Measurements from ENCODE around the gene EPB41L3.

The EPB41L3 gene

GRCh38 chr18:5543773-5544389 is at the start of gene EPB41L3:
TSS of gene EPB41L3 (minus strand) at chr18:5543997. CDS start at chr18:5489183, 54,814 bp downstream.
- no peak within 1 kb of the TSS for H3K27ac ChIP-seq
- no peak for TF ChIP-seq ZFX (IDR thresholded peaks at IDR 0.05; ENCODE audit: borderline replicate concordance)

DNA sequence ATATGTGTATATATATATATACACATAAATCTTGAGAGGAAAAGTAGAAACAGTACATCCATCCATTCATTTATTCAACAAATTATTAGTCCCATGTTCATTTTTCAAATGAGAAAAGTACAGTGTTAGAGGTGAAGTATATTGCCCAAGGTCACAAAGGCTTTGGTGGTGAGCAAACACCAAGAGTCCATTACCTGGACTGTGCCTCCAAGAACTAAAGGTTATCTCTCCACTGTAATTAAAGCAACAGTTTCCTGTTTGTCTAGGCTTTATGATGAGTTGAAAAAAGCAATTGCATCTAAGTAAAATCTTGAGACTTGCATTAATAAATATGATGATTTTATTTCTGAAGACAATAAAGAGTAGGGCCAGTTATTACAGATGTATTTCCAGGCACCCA is 44.7 kb upstream of the EPB41L3 start:
- H3K27ac ChIP-seq = no peak overlapping the region
- TF ChIP-seq, protein P1, sequence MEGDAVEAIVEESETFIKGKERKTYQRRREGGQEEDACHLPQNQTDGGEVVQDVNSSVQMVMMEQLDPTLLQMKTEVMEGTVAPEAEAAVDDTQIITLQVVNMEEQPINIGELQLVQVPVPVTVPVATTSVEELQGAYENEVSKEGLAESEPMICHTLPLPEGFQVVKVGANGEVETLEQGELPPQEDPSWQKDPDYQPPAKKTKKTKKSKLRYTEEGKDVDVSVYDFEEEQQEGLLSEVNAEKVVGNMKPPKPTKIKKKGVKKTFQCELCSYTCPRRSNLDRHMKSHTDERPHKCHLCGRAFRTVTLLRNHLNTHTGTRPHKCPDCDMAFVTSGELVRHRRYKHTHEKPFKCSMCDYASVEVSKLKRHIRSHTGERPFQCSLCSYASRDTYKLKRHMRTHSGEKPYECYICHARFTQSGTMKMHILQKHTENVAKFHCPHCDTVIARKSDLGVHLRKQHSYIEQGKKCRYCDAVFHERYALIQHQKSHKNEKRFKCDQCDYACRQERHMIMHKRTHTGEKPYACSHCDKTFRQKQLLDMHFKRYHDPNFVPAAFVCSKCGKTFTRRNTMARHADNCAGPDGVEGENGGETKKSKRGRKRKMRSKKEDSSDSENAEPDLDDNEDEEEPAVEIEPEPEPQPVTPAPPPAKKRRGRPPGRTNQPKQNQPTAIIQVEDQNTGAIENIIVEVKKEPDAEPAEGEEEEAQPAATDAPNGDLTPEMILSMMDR (IDR thresholded peaks at IDR 0.05) = no peak
- TF ChIP-seq ZFX (IDR thresholded peaks at IDR 0.05; ENCODE audit: borderline replicate concordance) = no peak

DNA sequence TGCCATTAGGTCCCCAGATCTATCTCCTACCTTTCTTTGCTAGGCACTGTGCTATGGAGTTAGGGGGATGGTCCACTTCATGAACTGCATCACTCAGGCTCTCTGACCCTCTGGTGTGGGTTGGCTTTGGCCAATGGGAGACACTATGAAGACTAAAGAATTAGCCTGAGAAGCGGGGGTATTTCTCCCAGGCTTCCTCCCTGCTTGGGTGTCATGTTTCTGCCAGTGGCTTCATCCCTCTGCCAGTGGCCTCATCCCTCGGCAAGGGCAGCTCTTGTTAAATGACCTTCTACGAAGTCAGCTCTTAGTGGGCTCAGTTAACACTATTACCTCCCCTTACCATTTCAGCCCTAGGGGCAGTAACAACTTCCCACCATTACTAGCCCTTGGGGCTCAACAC is 41.9 kb upstream of the EPB41L3 start:
- no peak overlapping the region for H3K27ac ChIP-seq
- TF ChIP-seq, protein P1 (IDR thresholded peaks at IDR 0.05) = no peak
- no peak for TF ChIP-seq ZFX (IDR thresholded peaks at IDR 0.05; ENCODE audit: borderline replicate concordance)

- TF ChIP-seq ZFX (IDR thresholded peaks at IDR 0.05; ENCODE audit: borderline replicate concordance) = no peak
- TF ChIP-seq, protein P1 (IDR thresholded peaks at IDR 0.05) = no peak
- H3K27ac ChIP-seq = no peak overlapping the region
Measured at GRCh38 chr18:5584746-5585417, 41.1 kb upstream of the EPB41L3 start.

DNA sequence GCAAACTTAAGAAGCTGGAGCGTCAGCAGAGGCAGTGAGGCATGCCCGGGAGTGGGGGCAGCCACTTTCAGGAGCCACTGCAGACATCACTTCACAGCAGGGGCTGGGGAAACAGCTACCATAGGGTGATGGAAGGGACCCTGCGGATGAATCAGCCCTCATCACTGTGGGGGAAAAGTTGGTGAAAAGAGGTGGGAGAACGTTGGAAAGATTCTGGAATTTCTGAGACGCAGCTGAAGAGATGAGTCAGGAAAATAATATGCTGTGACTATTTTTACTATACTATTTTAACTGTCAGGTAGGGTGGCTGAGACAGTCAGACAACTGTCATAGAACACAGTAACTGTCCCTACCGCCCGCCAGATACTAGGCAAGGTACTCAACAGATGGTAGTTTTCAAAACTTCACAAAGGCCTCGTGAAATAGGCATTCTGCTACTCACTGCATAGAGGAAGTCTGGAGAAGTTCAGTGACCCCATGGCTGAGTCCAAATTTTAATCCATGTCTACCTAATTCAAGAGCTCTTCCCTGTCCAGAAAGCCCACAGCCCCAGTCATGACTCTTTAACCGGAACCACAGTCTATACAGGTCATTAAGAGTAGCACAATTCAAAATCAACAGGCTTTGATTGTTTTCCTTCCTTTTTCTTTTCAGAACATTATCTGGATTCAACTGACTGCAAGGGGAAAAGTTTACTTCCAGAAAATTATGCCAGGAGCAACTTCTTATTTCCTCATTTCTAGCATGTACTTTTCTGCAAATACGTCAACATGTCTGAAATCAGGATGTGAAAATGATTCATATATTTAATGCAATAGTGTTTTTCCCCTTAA is 39.3 kb upstream of the EPB41L3 start:
- no peak overlapping the region for H3K27ac ChIP-seq
- no peak for TF ChIP-seq ZFX (IDR thresholded peaks at IDR 0.05; ENCODE audit: borderline replicate concordance)
- TF ChIP-seq, protein P1 (IDR thresholded peaks at IDR 0.05) = no peak

GRCh38 chr18:5582076-5582475 is 38.3 kb upstream of the EPB41L3 start:
- TF ChIP-seq, protein P1 (IDR thresholded peaks at IDR 0.05) = no peak
- no peak for TF ChIP-seq ZFX (IDR thresholded peaks at IDR 0.05; ENCODE audit: borderline replicate concordance)
- H3K27ac ChIP-seq = no peak overlapping the region

GRCh38 chr18:5574843-5575242 is 31.0 kb upstream of the EPB41L3 start:
- H3K27ac ChIP-seq = no peak overlapping the region
- TF ChIP-seq, protein P1 (IDR thresholded peaks at IDR 0.05) = no peak
- no peak for TF ChIP-seq ZFX (IDR thresholded peaks at IDR 0.05; ENCODE audit: borderline replicate concordance)

Measured in 22Rv1 (cell line).